Measurements from ENCODE around the gene ZRANB3. TPM values are rescaled to one million over a fixed set of nuclear protein-coding genes. Genes with fewer than 3 reads are reported as not detected.
"Not testable (repeated sequence)": the region's sequence is repeated elsewhere in the genome, so short reads cannot be mapped to it uniquely, and the experiment has no call there.

The ZRANB3 gene
- total and polyA plus RNA-seq, 2 experiments from 2014 or later, result 5.7 to 6.4 TPM

DNA sequence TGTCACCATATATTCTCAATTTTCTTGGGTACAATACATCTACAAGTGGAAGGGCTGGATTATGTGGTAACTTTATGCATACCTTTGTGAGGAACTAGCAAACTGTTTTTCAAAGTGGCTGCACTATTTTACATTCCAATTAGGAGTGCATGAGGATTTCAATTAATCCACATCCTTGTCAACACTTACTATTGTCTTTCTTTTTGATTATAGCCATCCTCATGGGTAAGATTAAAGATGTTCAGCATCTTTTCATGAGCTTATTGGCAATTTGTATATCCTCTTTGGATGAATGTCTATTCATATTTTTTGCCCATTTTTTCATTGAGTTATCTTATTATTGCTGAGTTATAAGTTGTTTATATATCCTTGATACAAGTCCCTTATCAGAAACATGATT lies 73.7 kb downstream of the ZRANB3 start:
- Histone ChIP-seq H3K9ac (no peak overlapping the region), H3F3A (ENCODE audit: insufficient read depth) (no peaks in the 10 kb centered on the region), H3K27ac (no peak overlapping the region), H4K20me1 (ENCODE audit: insufficient read depth) (no peaks in the 10 kb centered on the region), H3K4me2 (ENCODE audit: unreplicated experiment) (no peak overlapping the region), H3K36me3 (ENCODE audit: low read depth) (no peaks in the 10 kb centered on the region), H2AFZ (no peak overlapping the region), H3K79me2 (ENCODE audit: insufficient read depth) (no peaks in the 10 kb centered on the region), H3K4me3 (no peak overlapping the region), H3K27me3 (replicated peaks; ENCODE audit: insufficient read depth) (no peaks in the 10 kb centered on the region), H3K9me3 (ENCODE audit: low read depth) (no peaks in the 10 kb centered on the region), H3K4me1 (ENCODE audit: insufficient read depth) (no peaks in the 10 kb centered on the region), H3K9me2 (ENCODE audit: insufficient read depth) (no peaks in the 10 kb centered on the region)
- no peak for TF ChIP-seq EZH2phosphoT487 (IDR thresholded peaks at IDR 0.05; ENCODE audit: insufficient read depth, low read depth)
- TF ChIP-seq EZH2 (IDR thresholded peaks at IDR 0.05; ENCODE audit: insufficient read depth, poor library complexity, severe bottlenecking), result no peak
- in situ Hi-C loops (cut with MboI), result no loop called here
- no peak for DNase-seq

- Histone ChIP-seq H3K9me3 (ENCODE audit: low read depth) (no peaks in the 10 kb centered on the region), H3K9ac (no peak overlapping the region), H3K27ac (no peak overlapping the region), H3K4me1 (ENCODE audit: insufficient read depth) (no peaks in the 10 kb centered on the region), H3F3A (ENCODE audit: insufficient read depth) (no peaks in the 10 kb centered on the region), H3K4me3 (no peak overlapping the region), H3K27me3 (replicated peaks; ENCODE audit: insufficient read depth) (no peaks in the 10 kb centered on the region), H3K36me3 (ENCODE audit: low read depth) (no peaks in the 10 kb centered on the region), H3K9me2 (ENCODE audit: insufficient read depth) (no peaks in the 10 kb centered on the region), H3K4me2 (ENCODE audit: unreplicated experiment) (no peak overlapping the region), H4K20me1 (ENCODE audit: insufficient read depth) (no peaks in the 10 kb centered on the region), H2AFZ (no peak overlapping the region), H3K79me2 (ENCODE audit: insufficient read depth) (no peaks in the 10 kb centered on the region)
- WGBS, 2 experiments (ENCODE audit: low coverage in 1 of 2, low lambda C conversion rate in 2 of 2, missing lambda C conversion rate in 2 of 2), result 96 to 97% methylated on average over 1 of the region's 1 CpG
- in situ Hi-C loops (cut with MboI), result no loop called here
- TF ChIP-seq EZH2phosphoT487 (IDR thresholded peaks at IDR 0.05; ENCODE audit: insufficient read depth, low read depth) (no peak), EZH2 (IDR thresholded peaks at IDR 0.05; ENCODE audit: insufficient read depth, poor library complexity, severe bottlenecking) (no peak)
- no peak for DNase-seq
These were observed 74.2 kb downstream of the ZRANB3 start for GRCh38 chr2:135456835-135457234.

- in situ Hi-C loops (cut with MboI), result no loop called here
- no peak overlapping the region for H3K4me3 ChIP-seq
- H3K4me2 ChIP-seq (ENCODE audit: unreplicated experiment), result no peak overlapping the region
- no peaks in the 10 kb centered on the region for H3K4me1 ChIP-seq (ENCODE audit: insufficient read depth)
- no peaks in the 10 kb centered on the region for H3F3A ChIP-seq (ENCODE audit: insufficient read depth)
- WGBS, 2 experiments (ENCODE audit: low coverage in 1 of 2, low lambda C conversion rate in 2 of 2, missing lambda C conversion rate in 2 of 2), result 86 to 96% methylated on average over 2 of the region's 2 CpGs
- no peak overlapping the region for H3K9ac ChIP-seq
- H3K36me3 ChIP-seq (ENCODE audit: low read depth), result no peaks in the 10 kb centered on the region
- no peaks in the 10 kb centered on the region for H4K20me1 ChIP-seq (ENCODE audit: insufficient read depth)
- no peaks in the 10 kb centered on the region for H3K9me3 ChIP-seq (ENCODE audit: low read depth)
- TF ChIP-seq EZH2 (IDR thresholded peaks at IDR 0.05; ENCODE audit: insufficient read depth, poor library complexity, severe bottlenecking), result no peak
- TF ChIP-seq EZH2phosphoT487 (IDR thresholded peaks at IDR 0.05; ENCODE audit: insufficient read depth, low read depth), result no peak
- H3K27ac ChIP-seq, result no peak overlapping the region
- no peaks in the 10 kb centered on the region for H3K9me2 ChIP-seq (ENCODE audit: insufficient read depth)
- H3K79me2 ChIP-seq (ENCODE audit: insufficient read depth), result no peaks in the 10 kb centered on the region
- no peak for DNase-seq
- H2AFZ ChIP-seq, result no peak overlapping the region
- H3K27me3 ChIP-seq (replicated peaks; ENCODE audit: insufficient read depth), result no peaks in the 10 kb centered on the region
These were observed 74.6 kb downstream of the ZRANB3 start for GRCh38 chr2:135456431-135456830.

- 97 to 100% methylated on average over 1 of the region's 1 CpG for WGBS, 2 experiments (ENCODE audit: low coverage in 1 of 2, low lambda C conversion rate in 2 of 2, missing lambda C conversion rate in 2 of 2)
- H3K9me2 ChIP-seq (ENCODE audit: insufficient read depth), result no peaks in the 10 kb centered on the region
- H2AFZ ChIP-seq, result no peak overlapping the region
- no peaks in the 10 kb centered on the region for H3K4me1 ChIP-seq (ENCODE audit: insufficient read depth)
- H3K27ac ChIP-seq, result no peak overlapping the region
- no peak overlapping the region for H3K4me2 ChIP-seq (ENCODE audit: unreplicated experiment)
- no peak overlapping the region for H3K9ac ChIP-seq
- H3K79me2 ChIP-seq (ENCODE audit: insufficient read depth), result no peaks in the 10 kb centered on the region
- H4K20me1 ChIP-seq (ENCODE audit: insufficient read depth), result no peaks in the 10 kb centered on the region
- no peak for TF ChIP-seq EZH2phosphoT487 (IDR thresholded peaks at IDR 0.05; ENCODE audit: insufficient read depth, low read depth)
- TF ChIP-seq EZH2 (IDR thresholded peaks at IDR 0.05; ENCODE audit: insufficient read depth, poor library complexity, severe bottlenecking), result no peak
- no peaks in the 10 kb centered on the region for H3F3A ChIP-seq (ENCODE audit: insufficient read depth)
- no peak overlapping the region for H3K4me3 ChIP-seq
- H3K9me3 ChIP-seq (ENCODE audit: low read depth), result no peaks in the 10 kb centered on the region
- in situ Hi-C loops (cut with MboI), result no loop called here
- H3K36me3 ChIP-seq (ENCODE audit: low read depth), result no peaks in the 10 kb centered on the region
- H3K27me3 ChIP-seq (replicated peaks; ENCODE audit: insufficient read depth), result no peaks in the 10 kb centered on the region
- DNase-seq, result no peak
These were observed 76.4 kb downstream of the ZRANB3 start for GRCh38 chr2:135454608-135455007.

- H3K9me3 ChIP-seq (ENCODE audit: low read depth); H3K4me3 ChIP-seq; H2AFZ ChIP-seq; in situ Hi-C loops (cut with MboI); H3K27me3 ChIP-seq (replicated peaks; ENCODE audit: insufficient read depth); H3K4me2 ChIP-seq (ENCODE audit: unreplicated experiment); H4K20me1 ChIP-seq (ENCODE audit: insufficient read depth); DNase-seq; H3K79me2 ChIP-seq (ENCODE audit: insufficient read depth); H3K4me1 ChIP-seq (ENCODE audit: insufficient read depth); H3K36me3 ChIP-seq (ENCODE audit: low read depth); H3F3A ChIP-seq (ENCODE audit: insufficient read depth); H3K27ac ChIP-seq; H3K9ac ChIP-seq; H3K9me2 ChIP-seq (ENCODE audit: insufficient read depth): not testable (repeated sequence)
- WGBS, 2 experiments (ENCODE audit: low coverage in 1 of 2, low lambda C conversion rate in 2 of 2, missing lambda C conversion rate in 2 of 2), result 94 to 100% methylated on average over 1 of the region's 1 CpG
These were observed 78.0 kb downstream of the ZRANB3 start for GRCh38 chr2:135453027-135453426.

All from GM23248 (cell line).